ENCODE measurements around the gene NAA16. TPM values are rescaled to one million over a fixed set of nuclear protein-coding genes. Genes with fewer than 3 reads are reported as not detected.

NAA16 gene
- total and polyA plus RNA-seq, 8 donors, result 6.0 to 114 (median 22.6) TPM

GRCh38 chr13:41326661-41327060, 15.6 kb downstream of the NAA16 start:
- Histone ChIP-seq H3K4me1 (peaks cover 0 to 25% (median 11%) of the 10 kb centered on the region in 4 donors), H3K4me3 (no peak overlapping the region), H3K9me3 (no peaks in the 10 kb centered on the region), H3K27me3 (no peaks in the 10 kb centered on the region), H3K27ac (no peak overlapping the region), H3K36me3 (peaks cover 0 to 59% (median 47%) of the 10 kb centered on the region in 4 donors)
- intact Hi-C loops (cut with DNase I; ENCODE audit: low total_unique reads), result no loop called here
- no peak for DNase-seq
- TF ChIP-seq CTCF (IDR thresholded peaks at IDR 0.05), result no peak
- no peak for TF ChIP-seq POLR2AphosphoS5 (IDR thresholded peaks at IDR 0.05)
- TF ChIP-seq POLR2A (IDR thresholded peaks at IDR 0.05), result no peak
- TF ChIP-seq EP300 (IDR thresholded peaks at IDR 0.05), result no peak
- WGBS, 5 donors, result 83 to 94% (median 84%) methylated on average over 1 of the region's 1 CpG

GRCh38 chr13:41327994-41328790, 17.1 kb downstream of the NAA16 start:
- WGBS, 5 donors, result 52 to 70% (median 60%) methylated on average over 3 of the region's 3 CpGs
- Histone ChIP-seq H3K4me3 (no peak overlapping the region), H3K27ac (no peak overlapping the region), H3K9me3 (no peaks in the 10 kb centered on the region), H3K36me3 (peaks cover 0 to 56% (median 42%) of the 10 kb centered on the region in 4 donors), H3K4me1 (peaks cover 0 to 39% (median 15%) of the 10 kb centered on the region in 4 donors), H3K27me3 (no peaks in the 10 kb centered on the region)
- no peak for TF ChIP-seq POLR2A (IDR thresholded peaks at IDR 0.05)
- no peak for TF ChIP-seq POLR2AphosphoS5 (IDR thresholded peaks at IDR 0.05)
- no peak for TF ChIP-seq EP300 (IDR thresholded peaks at IDR 0.05)
- TF ChIP-seq CTCF (IDR thresholded peaks at IDR 0.05), result no peak
- intact Hi-C loops (cut with DNase I; ENCODE audit: low total_unique reads), result no loop called here
- no peak for DNase-seq

GRCh38 chr13:41332829-41333228, 21.8 kb downstream of the NAA16 start:
- H3K36me3 ChIP-seq, result peaks cover 0 to 43% (median 26%) of the 10 kb centered on the region in 4 donors
- H3K27me3 ChIP-seq, result no peaks in the 10 kb centered on the region
- no peak for TF ChIP-seq EP300 (IDR thresholded peaks at IDR 0.05)
- no peak for TF ChIP-seq POLR2AphosphoS5 (IDR thresholded peaks at IDR 0.05)
- no peak for TF ChIP-seq CTCF (IDR thresholded peaks at IDR 0.05)
- TF ChIP-seq POLR2A (IDR thresholded peaks at IDR 0.05), result no peak
- H3K4me1 ChIP-seq, result peaks cover 0 to 44% (median 16%) of the 10 kb centered on the region in 4 donors
- DNase-seq, result no peak
- no peaks in the 10 kb centered on the region for H3K9me3 ChIP-seq
- H3K27ac ChIP-seq, result no peak overlapping the region
- no peak overlapping the region for H3K4me3 ChIP-seq
- intact Hi-C loops (cut with DNase I; ENCODE audit: low total_unique reads), result no loop called here
- WGBS, 5 donors, result 94 to 97% (median 95%) methylated on average over 1 of the region's 1 CpG

GRCh38 chr13:41334810-41335209, 23.7 kb downstream of the NAA16 start:
- 49 to 70% (median 64%) methylated on average over 4 of the region's 4 CpGs for WGBS, 5 donors
- H3K4me3 ChIP-seq, result no peak overlapping the region
- no peaks in the 10 kb centered on the region for H3K9me3 ChIP-seq
- H3K36me3 ChIP-seq, result peaks cover 0 to 47% (median 36%) of the 10 kb centered on the region in 4 donors
- H3K4me1 ChIP-seq, result peaks cover 0 to 36% (median 11%) of the 10 kb centered on the region in 4 donors
- intact Hi-C loops (cut with DNase I; ENCODE audit: low total_unique reads), result no loop called here
- H3K27ac ChIP-seq, result no peak overlapping the region
- H3K27me3 ChIP-seq, result no peaks in the 10 kb centered on the region
- no peak for TF ChIP-seq CTCF (IDR thresholded peaks at IDR 0.05)
- no peak for TF ChIP-seq EP300 (IDR thresholded peaks at IDR 0.05)
- no peak for TF ChIP-seq POLR2AphosphoS5 (IDR thresholded peaks at IDR 0.05)
- no peak for TF ChIP-seq POLR2A (IDR thresholded peaks at IDR 0.05)
- no peak for DNase-seq

All from stomach (tissue), 9 donors.